NB4 (cell line): ENCODE results near the gene GALNT2.

ENCODE experiments used
- CTCF ChIP-seq: IDR thresholded peaks from one replicate; pipeline ENCODE4 v1.5.1; 2012; ENCODE audit warnings: low read depth, low read length
- POLR2A ChIP-seq: IDR thresholded peaks from 2 replicates; pipeline ENCODE4 v1.6.1; 2011; ENCODE audit warnings: mild to moderate bottlenecking; ENCODE audit not compliant: insufficient read length; ENCODE audit errors: extremely low read depth
- TF ChIP-seq, protein P1 (sequence below): IDR thresholded peaks from 2 replicates; pipeline ENCODE4 v1.6.1; 2011; ENCODE audit warnings: low read depth, low read length

DNA sequence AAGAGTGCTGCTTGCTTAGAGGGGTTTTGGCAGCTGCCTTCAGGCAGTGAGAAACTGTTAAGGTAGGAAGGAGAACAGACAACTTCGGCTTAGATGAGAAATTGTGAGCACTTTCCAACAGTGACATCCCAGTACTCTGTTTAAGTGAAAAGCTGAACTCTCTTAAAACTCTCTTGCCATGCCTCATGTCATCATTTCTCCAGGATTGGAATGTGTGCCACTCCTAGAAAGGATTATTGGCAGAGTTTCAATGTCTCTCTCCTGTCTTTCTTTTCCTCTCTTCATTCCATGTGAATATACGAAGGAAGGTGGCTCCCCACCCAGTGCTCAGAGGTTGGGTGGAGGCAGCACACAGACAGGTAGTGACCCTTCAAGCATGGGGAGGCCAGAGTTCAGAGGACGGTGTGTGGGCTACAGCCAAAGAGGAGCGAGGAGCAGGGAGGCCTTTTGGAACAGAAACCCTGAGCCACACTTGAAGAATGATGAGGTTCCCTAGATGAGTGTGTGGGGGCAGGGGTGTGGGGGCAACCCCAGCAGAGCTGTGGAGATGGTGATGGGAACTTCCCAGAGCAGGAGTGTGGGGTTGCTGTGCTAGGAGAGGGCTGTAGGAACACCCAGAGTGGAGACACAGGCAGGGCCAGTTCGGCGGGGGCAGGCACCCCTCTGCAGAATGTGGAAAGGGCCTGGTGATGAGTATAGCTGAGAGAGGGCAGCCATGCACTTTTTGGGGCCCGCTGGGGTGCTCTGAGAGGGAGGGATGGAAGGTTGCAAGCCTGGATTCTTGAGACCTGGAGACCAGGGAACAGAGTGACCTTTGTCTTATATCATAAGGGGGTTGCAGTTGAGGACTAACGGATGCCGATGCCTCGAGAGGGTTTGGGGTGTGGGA, 58.8 kb downstream of the GALNT2 start:
- TF ChIP-seq CTCF (no peak), POLR2A (no peak)
- TF ChIP-seq, protein P1, sequence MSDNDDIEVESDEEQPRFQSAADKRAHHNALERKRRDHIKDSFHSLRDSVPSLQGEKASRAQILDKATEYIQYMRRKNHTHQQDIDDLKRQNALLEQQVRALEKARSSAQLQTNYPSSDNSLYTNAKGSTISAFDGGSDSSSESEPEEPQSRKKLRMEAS, result no peak
